Erythroblast (primary cell): ENCODE measurements around the gene SAMD4A.

ENCODE experiments used
- GATA1 ChIP-seq: IDR thresholded peaks from 2 replicates; pipeline ENCODE4 v1.6.1; 2011; ENCODE audit warnings: low read depth, mild to moderate bottlenecking, control low read depth, low read length, moderate library complexity
- POLR2A ChIP-seq: IDR thresholded peaks from 2 replicates; pipeline ENCODE4 v1.6.1; 2011; ENCODE audit warnings: mild to moderate bottlenecking, low read length

- TF ChIP-seq POLR2A (no peak), GATA1 (no peak)
Observed at GRCh38 chr14:54564071-54564867, 2.7 kb upstream of the SAMD4A start.
